PC-9 (cell line): ENCODE results near the gene CCK. TPM values are rescaled to one million over a fixed set of nuclear protein-coding genes. Genes with fewer than 3 reads are reported as not detected.

ENCODE experiments used
- BruUV-seq: library from RNA; stranded (reverse); fragments of 400-500 nt; replicated peaks from 2 replicates; lab custom pipeline; 2021; lab: Mats Ljungman, UMichigan
- CTCF ChIA-PET: fragments of 300-600 bp; sonication (Branson Sonifier 250); formaldehyde crosslinking; loops from one replicate; lab custom pipeline; 2022; ENCODE audit warnings: antibody characterized with exemption; lab: Charles Lee
- POLR2A ChIA-PET: fragments of 300-600 bp; sonication (Branson Sonifier 250); formaldehyde crosslinking; loops from one replicate; lab custom pipeline; 2022; ENCODE audit warnings: antibody characterized with exemption; ENCODE audit not compliant: unreplicated experiment; lab: Charles Lee
- DNase-seq, 2 experiments: peaks; one replicate each; pipeline versions ENCODE4 v3.0.0 to v3.0.0-alpha.2; 2015 to 2022; ENCODE audit warnings: mixed read lengths in 1 of 2
- H2AFZ ChIP-seq: fragments of 200-600 bp; sonication (generic); 2 replicates; pipeline ENCODE4 v1.8.1; 2017; ENCODE audit warnings: antibody characterized with exemption
- H3F3A ChIP-seq: fragments of 200-600 bp; sonication (generic); 2 replicates; pipeline ENCODE4 v1.8.1; 2017; ENCODE audit warnings: antibody characterized with exemption, mild to moderate bottlenecking, low read depth; ENCODE audit not compliant: insufficient read depth
- H3K27ac ChIP-seq: fragments of 200-600 bp; sonication (generic); 2 replicates; pipeline ENCODE4 v1.6.1; 2016; ENCODE audit warnings: mixed run types
- H3K27me3 ChIP-seq: fragments of 200-600 bp; sonication (generic); 2 replicates; pipeline ENCODE4 v1.6.1; 2016; ENCODE audit warnings: low read depth, mixed run types; ENCODE audit not compliant: insufficient read depth
- H3K36me3 ChIP-seq: fragments of 200-600 bp; sonication (generic); 2 replicates; pipeline ENCODE4 v1.6.1; 2016; ENCODE audit warnings: low read depth, mixed run types
- H3K4me1 ChIP-seq: fragments of 200-600 bp; sonication (generic); replicated peaks from 2 replicates; pipeline ENCODE4 v1.6.1; 2016; ENCODE audit warnings: mixed run types; ENCODE audit not compliant: insufficient read depth
- H3K4me2 ChIP-seq: fragments of 200-600 bp; sonication (generic); 2 replicates; pipeline ENCODE4 v1.6.1; 2017; ENCODE audit warnings: mixed run types
- H3K4me3 ChIP-seq: fragments of 200-600 bp; sonication (generic); 2 replicates; pipeline ENCODE4 v1.6.1; 2016; ENCODE audit warnings: mixed run types
- H3K79me2 ChIP-seq: fragments of 200-600 bp; sonication (generic); 2 replicates; pipeline ENCODE4 v1.6.1; 2017; ENCODE audit warnings: low read depth, mixed run types
- H3K9me2 ChIP-seq: fragments of 200-600 bp; sonication (generic); 2 replicates; pipeline ENCODE4 v1.8.1; 2017; ENCODE audit warnings: mild to moderate bottlenecking; ENCODE audit not compliant: insufficient read depth
- H3K9me3 ChIP-seq: fragments of 200-600 bp; sonication (generic); 2 replicates; pipeline ENCODE4 v1.8.1; 2016; ENCODE audit warnings: low read depth; ENCODE audit not compliant: insufficient read depth
- H4K20me1 ChIP-seq: fragments of 200-600 bp; sonication (generic); 2 replicates; pipeline ENCODE4 v1.8.1; 2017; ENCODE audit not compliant: insufficient read depth
- EZH2 ChIP-seq: fragments of 200-600 bp; sonication (generic); IDR thresholded peaks from 2 replicates; pipeline ENCODE4 v1.8.0; 2017; ENCODE audit warnings: antibody characterized with exemption, low read depth
- intact Hi-C: fragments of 100-400 bp; cut with micrococcal nuclease; formaldehyde crosslinking; loops from one replicate; pipeline ENCODE4 v1.10.0; 2022; ENCODE audit not compliant: unreplicated experiment
- total RNA-seq: library from RNA; stranded (reverse); gene quantifications from 2 replicates; pipeline ENCODE4 v1.2.3, GENCODE V29; 2021
- TF ChIP-seq, protein P1 (sequence below): fragments of 200-600 bp; sonication (generic); conservative IDR thresholded peaks from 2 replicates; pipeline ENCODE4 v1.6.1; 2017; ENCODE audit warnings: mixed run types, antibody characterized with exemption, mild to moderate bottlenecking, moderate library complexity

CCK gene
- total RNA-seq, 1 experiment from 2014 or later = 2.7 TPM

DNA sequence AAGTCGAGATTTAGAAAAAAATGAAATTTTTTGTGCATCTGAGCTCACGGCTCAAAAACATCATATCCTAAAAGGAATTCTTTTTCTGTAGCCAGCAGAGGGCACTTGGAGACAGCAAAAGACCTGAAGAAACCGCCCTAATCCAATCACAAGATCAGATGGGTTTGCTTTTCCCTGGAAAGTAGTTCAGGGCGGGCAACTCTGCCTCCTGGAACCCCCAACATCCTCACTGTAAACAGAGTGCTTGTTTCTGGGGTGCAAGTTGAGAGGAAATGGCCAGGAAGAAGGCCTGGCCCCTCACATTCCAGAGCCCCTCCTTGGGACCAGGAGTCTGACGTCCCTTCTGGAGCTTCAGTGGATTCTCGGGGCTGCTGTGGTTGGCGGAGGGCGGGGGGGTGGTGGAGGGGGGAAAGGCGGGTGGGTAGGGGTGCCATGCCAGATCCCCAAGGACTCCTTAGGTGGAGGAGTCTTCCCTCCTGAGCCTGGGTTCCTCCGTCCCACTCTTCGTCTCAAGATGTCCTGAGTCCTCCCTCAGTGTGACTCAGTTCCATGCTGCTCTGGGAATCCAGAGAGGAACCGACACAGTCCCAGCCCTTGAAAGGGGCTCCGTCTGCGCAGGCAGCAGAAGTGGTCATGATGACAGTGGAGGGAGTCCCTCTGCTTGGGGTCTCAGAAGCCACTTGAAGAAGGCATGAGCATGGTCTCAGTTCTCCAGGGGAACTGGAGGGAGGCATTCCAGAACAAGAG is 35.9 kb downstream of the CCK start:
- Histone ChIP-seq H2AFZ (no peak overlapping the region), H3K9me3 (no peaks in the 10 kb centered on the region), H3K79me2 (no peaks in the 10 kb centered on the region), H3K4me3 (no peak overlapping the region), H4K20me1 (no peaks in the 10 kb centered on the region), H3F3A (no peaks in the 10 kb centered on the region), H3K9me2 (no peaks in the 10 kb centered on the region), H3K4me1 (no peaks in the 10 kb centered on the region), H3K27ac (no peak overlapping the region), H3K27me3 (no peaks in the 10 kb centered on the region), H3K4me2 (no peak overlapping the region), H3K36me3 (no peaks in the 10 kb centered on the region)
- ChIA-PET POLR2A (no interaction called here), CTCF (interaction anchor here (0.6 to 1.7 kb wide), 9 partner anchors 39 to 600 kb away, joined by 3 to 7 read pairs (median 5); no protein-coding TSS in a partner anchor)
- TF ChIP-seq EZH2 = no peak
- TF ChIP-seq, protein P1, sequence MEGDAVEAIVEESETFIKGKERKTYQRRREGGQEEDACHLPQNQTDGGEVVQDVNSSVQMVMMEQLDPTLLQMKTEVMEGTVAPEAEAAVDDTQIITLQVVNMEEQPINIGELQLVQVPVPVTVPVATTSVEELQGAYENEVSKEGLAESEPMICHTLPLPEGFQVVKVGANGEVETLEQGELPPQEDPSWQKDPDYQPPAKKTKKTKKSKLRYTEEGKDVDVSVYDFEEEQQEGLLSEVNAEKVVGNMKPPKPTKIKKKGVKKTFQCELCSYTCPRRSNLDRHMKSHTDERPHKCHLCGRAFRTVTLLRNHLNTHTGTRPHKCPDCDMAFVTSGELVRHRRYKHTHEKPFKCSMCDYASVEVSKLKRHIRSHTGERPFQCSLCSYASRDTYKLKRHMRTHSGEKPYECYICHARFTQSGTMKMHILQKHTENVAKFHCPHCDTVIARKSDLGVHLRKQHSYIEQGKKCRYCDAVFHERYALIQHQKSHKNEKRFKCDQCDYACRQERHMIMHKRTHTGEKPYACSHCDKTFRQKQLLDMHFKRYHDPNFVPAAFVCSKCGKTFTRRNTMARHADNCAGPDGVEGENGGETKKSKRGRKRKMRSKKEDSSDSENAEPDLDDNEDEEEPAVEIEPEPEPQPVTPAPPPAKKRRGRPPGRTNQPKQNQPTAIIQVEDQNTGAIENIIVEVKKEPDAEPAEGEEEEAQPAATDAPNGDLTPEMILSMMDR = peak; percentile 71
- peak; percentile 30 to 42 for DNase-seq
- BruUV-seq = no TSS peak
- intact Hi-C loops = loop anchor here (1.0 to 5.0 kb wide), 4 partner anchors 214 to 652 kb away; no protein-coding TSS in a partner anchor

DNA sequence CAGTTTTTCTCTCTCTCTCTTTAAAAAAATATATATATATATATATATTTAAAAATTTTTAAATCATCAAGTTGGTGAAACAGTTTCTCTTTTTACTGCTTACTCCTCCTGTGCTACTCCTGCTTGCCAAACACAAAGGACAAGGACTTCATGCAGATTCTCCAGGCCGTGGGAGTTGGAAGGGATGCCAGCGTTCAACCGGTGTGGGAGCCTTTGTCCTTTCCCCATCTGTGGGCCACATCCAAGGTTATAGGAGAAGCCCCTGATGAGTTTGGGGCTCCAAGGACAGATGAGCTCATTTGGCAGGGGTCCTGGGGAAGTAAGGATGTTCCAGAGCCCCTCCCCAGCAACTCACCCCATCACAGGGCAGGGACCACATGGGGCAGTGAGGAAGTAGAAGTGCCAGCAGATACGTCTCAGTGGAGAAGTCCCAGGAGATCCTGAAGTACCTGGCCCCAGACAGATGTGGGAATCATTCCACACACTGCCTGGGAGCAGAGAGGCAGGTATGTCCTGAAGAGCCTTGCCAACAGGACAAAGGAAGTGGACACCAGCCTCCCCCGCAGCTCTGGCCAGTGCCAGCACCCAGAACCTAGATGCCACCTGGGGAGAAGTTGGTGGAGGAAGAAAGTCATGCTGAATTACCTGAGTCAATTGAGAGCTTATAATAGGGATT is 36.6 kb downstream of the CCK start:
- POLR2A ChIA-PET = no interaction called here
- Histone ChIP-seq H3K27me3 (no peaks in the 10 kb centered on the region), H3K4me2 (no peak overlapping the region), H3K9me3 (no peaks in the 10 kb centered on the region), H3K4me3 (no peak overlapping the region), H3K9me2 (no peaks in the 10 kb centered on the region), H4K20me1 (no peaks in the 10 kb centered on the region), H3K36me3 (no peaks in the 10 kb centered on the region), H3K27ac (no peak overlapping the region), H3K79me2 (no peaks in the 10 kb centered on the region), H3F3A (no peaks in the 10 kb centered on the region), H2AFZ (no peak overlapping the region), H3K4me1 (no peaks in the 10 kb centered on the region)
- BruUV-seq = no TSS peak
- no peak for DNase-seq
- intact Hi-C loops = loop anchor here (5.0 kb wide), 1 partner anchor 608 kb away; no protein-coding TSS in a partner anchor
- TF ChIP-seq EZH2 = no peak
- TF ChIP-seq, protein P1 = no peak
- CTCF ChIA-PET = interaction anchor here (0.6 to 1.7 kb wide), 10 partner anchors 17 to 601 kb away, joined by 3 to 7 read pairs (median 5); no protein-coding TSS in a partner anchor

DNA sequence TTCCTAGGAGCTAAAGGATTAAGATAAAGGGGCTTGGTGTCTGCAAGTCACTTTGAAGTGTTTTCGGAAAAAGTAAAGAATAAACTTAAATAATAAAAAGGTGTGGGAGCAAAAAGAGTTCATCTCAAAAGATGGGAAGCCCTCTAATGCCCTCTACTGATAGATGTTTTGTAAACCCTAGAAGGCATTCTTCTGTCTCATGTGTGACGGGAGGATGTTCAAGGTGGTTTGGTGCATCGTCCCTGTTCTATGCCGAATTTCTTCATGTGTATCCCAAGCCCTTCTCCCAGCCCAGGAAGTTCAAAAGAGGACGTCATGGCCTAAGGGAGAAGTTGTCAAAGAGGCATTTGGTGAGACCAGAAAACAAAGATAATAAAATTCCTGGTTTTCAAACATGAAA is 37.2 kb downstream of the CCK start:
- BruUV-seq = no TSS peak
- intact Hi-C loops = loop anchor here (1.0 to 5.0 kb wide), 3 partner anchors 111 to 609 kb away; no protein-coding TSS in a partner anchor
- Histone ChIP-seq H3K27ac (no peak overlapping the region), H3K4me2 (no peak overlapping the region), H3K27me3 (no peaks in the 10 kb centered on the region), H3K9me3 (no peaks in the 10 kb centered on the region), H3K9me2 (no peaks in the 10 kb centered on the region), H3F3A (no peaks in the 10 kb centered on the region), H3K36me3 (no peaks in the 10 kb centered on the region), H3K4me3 (no peak overlapping the region), H3K79me2 (no peaks in the 10 kb centered on the region), H3K4me1 (no peaks in the 10 kb centered on the region), H4K20me1 (no peaks in the 10 kb centered on the region), H2AFZ (no peak overlapping the region)
- ChIA-PET CTCF (interaction anchor here (0.6 to 1.7 kb wide), 4 partner anchors 16 to 215 kb away, joined by 5 to 7 read pairs (median 6); no protein-coding TSS in a partner anchor), POLR2A (no interaction called here)
- TF ChIP-seq, protein P1 = peak; percentile 47; the same call in 1 of the 2 replicates
- TF ChIP-seq EZH2 = no peak
- peak in 1 of 2 experiments; percentile 36 for DNase-seq
